GM12878 (cell line): ENCODE measurements around the gene SMARCAL1. TPM values are rescaled to one million over a fixed set of nuclear protein-coding genes. Genes with fewer than 3 reads are reported as not detected.

Experiments used
- ATAC-seq: fragments of 200-7000 bp; cut with Tn5 transposase; 3 replicates; pipeline ENCODE4 v1.9.1; 2020; ENCODE audit warnings: mild to moderate bottlenecking, moderate library complexity
- BruUV-seq: library from RNA; stranded (reverse); fragments of 400-500 nt; replicated peaks from 2 replicates; lab custom pipeline; 2021; lab: Mats Ljungman, UMichigan
- CTCF ChIA-PET: fragments of 300-600 bp; sonication (Branson Sonifier 250); formaldehyde crosslinking; extraction: SDS; loops from one replicate; lab custom pipeline; 2021; ENCODE audit warnings: inconsistent platforms; lab: Yijun Ruan, JAX
- POLR2A ChIA-PET: fragments of 350-600 bp; formaldehyde crosslinking; extraction: SDS; loops from one replicate; lab custom pipeline; 2021; ENCODE audit warnings: inconsistent platforms; lab: Charles Lee
- RAD21 ChIA-PET: fragments of 300-600 bp; sonication (Branson Sonifier 250); formaldehyde crosslinking; loops from one replicate; lab custom pipeline; 2023; ENCODE audit warnings: antibody characterized with exemption; ENCODE audit not compliant: unreplicated experiment; lab: Charles Lee
- SMC1A ChIA-PET: fragments of 300-600 bp; sonication (Branson Sonifier 250); formaldehyde crosslinking; loops from one replicate; lab custom pipeline; 2023; ENCODE audit not compliant: unreplicated experiment, uncharacterized antibody; lab: Charles Lee
- DNase-seq: peaks from one replicate; pipeline ENCODE4 v3.0.0-alpha.2; 2011; ENCODE audit warnings: low read depth, low spot score
- FAIRE-seq: peaks from 3 replicates; lab custom pipeline; 2011; peaks lifted over from hg19 to GRCh38; lab: Jason Lieb, UNC
- H2AFZ ChIP-seq: 2 replicates; pipeline ENCODE4 v1.6.0; 2011; ENCODE audit warnings: low read depth, low read length, control low read depth; ENCODE audit not compliant: control insufficient read depth
- H3K27ac ChIP-seq: 2 replicates; pipeline ENCODE4 v1.5.1; 2011; ENCODE audit warnings: control low read depth; ENCODE audit not compliant: control insufficient read depth, insufficient read depth
- H3K27me3 ChIP-seq, 2 experiments: replicated peaks in 1 of 2; 2 replicates each; pipeline versions ENCODE4 v1.6.0 to v1.6.1; 2011; ENCODE audit warnings: low read length in 1 of 2; ENCODE audit not compliant: control insufficient read depth in 2 of 2, insufficient read depth in 2 of 2
- H3K36me3 ChIP-seq, 2 experiments: 2 replicates each; pipeline ENCODE4 v1.5.1; 2011; ENCODE audit warnings: low read length in 1 of 2; ENCODE audit not compliant: control insufficient read depth in 2 of 2, insufficient read depth in 2 of 2
- H3K4me1 ChIP-seq: 2 replicates; pipeline ENCODE4 v1.6.1; 2011; ENCODE audit warnings: mild to moderate bottlenecking, low read length, moderate library complexity, mixed read lengths; ENCODE audit not compliant: control insufficient read depth, insufficient read depth
- H3K4me2 ChIP-seq: 2 replicates; pipeline ENCODE4 v1.6.0; 2011; ENCODE audit warnings: control low read depth; ENCODE audit not compliant: control insufficient read depth, insufficient read depth
- H3K4me3 ChIP-seq: fragments of 200-600 bp; sonication (generic); 2 replicates; pipeline ENCODE4 v1.5.1; 2016
- H3K79me2 ChIP-seq: 2 replicates; pipeline ENCODE4 v1.6.0; 2011; ENCODE audit warnings: low read length; ENCODE audit not compliant: control insufficient read depth, insufficient read depth
- H3K9ac ChIP-seq: 2 replicates; pipeline ENCODE4 v1.8.0; 2011; ENCODE audit warnings: low read length, control low read depth, mixed read lengths; ENCODE audit not compliant: control insufficient read depth, insufficient read depth
- H3K9me3 ChIP-seq: replicated peaks from 3 replicates; pipeline ENCODE4 v1.5.1; 2011; ENCODE audit warnings: mild to moderate bottlenecking, low read length; ENCODE audit not compliant: control insufficient read depth, insufficient read depth
- H4K20me1 ChIP-seq: 2 replicates; pipeline ENCODE4 v1.6.0; 2011; ENCODE audit not compliant: control insufficient read depth, insufficient read depth
- MXI1 ChIP-seq: fragments of 150-350 bp; IDR thresholded peaks from 2 replicates; pipeline ENCODE4 v1.6.1; 2011; ENCODE audit warnings: low read depth, mild to moderate bottlenecking, inconsistent platforms, low read length, improper control_type of control experiment
- WGBS: methylation state at CpG from one replicate; pipeline ENCODE4 v1.1.6; 2016; ENCODE audit warnings: low lambda C conversion rate; ENCODE audit not compliant: insufficient replicate concordance, insufficient coverage; ENCODE audit errors: missing lambda C conversion rate; 5-methylcytosine and 5-hydroxymethylcytosine counted together
- in situ Hi-C: fragments of 300-500 bp; cut with MboI; formaldehyde crosslinking; loops from 9 replicates; pipeline ENCODE4 v1.14.3; 2018; ENCODE audit warnings: mixed read lengths
- intact Hi-C: fragments of 100-400 bp; cut with micrococcal nuclease; formaldehyde crosslinking; loops from one replicate; pipeline ENCODE4 v1.14.2; 2022; ENCODE audit not compliant: unreplicated experiment
- polyA plus RNA-seq, 11 experiments: library from polyadenylated mRNA; depleted of rRNA in 4 of 11; unstranded in 6 of 11; stranded (reverse) in 5 of 11; fragments of >200 nt; fragmentation: Nextera tagmentation in 4 of 11; fragmentation: Illumina TruSeq in 1 of 11; extraction: Ambion mirVana in 4 of 11; extraction: Trizol in 1 of 11; gene quantifications; 1 replicate in 1 of 11; 2 replicates in 10 of 11; pipeline versions ENCODE4 v1.2.1 to v1.2.3, GENCODE V29; 2011 to 2016; ENCODE audit warnings: inconsistent platforms in 2 of 11, missing spikeins in 2 of 11, low read depth in 1 of 11
- total RNA-seq, 4 experiments: library from RNA; depleted of rRNA in 3 of 4; stranded (reverse); fragments of >200 nt in 3 of 4; fragmentation: Illumina TruSeq in 1 of 4; extraction: Trizol in 1 of 4; gene quantifications; 2 replicates each; pipeline versions ENCODE4 v1.2.1 to v1.2.3, GENCODE V29; 2013 to 2021
- TF ChIP-seq, protein P1 (sequence below): fragments of 450-650 bp; formaldehyde crosslinking; IDR thresholded peaks from 2 replicates; pipeline ENCODE4 v1.4.0; 2022; ENCODE audit warnings: mild to moderate bottlenecking, moderate library complexity

SMARCAL1 gene
- total and polyA plus RNA-seq, 10 of the 15 experiments (the other 5 are each of a cell fraction or from before 2014, with no cell fraction given): 10.8 to 32.9 (median 21.8) TPM

DNA sequence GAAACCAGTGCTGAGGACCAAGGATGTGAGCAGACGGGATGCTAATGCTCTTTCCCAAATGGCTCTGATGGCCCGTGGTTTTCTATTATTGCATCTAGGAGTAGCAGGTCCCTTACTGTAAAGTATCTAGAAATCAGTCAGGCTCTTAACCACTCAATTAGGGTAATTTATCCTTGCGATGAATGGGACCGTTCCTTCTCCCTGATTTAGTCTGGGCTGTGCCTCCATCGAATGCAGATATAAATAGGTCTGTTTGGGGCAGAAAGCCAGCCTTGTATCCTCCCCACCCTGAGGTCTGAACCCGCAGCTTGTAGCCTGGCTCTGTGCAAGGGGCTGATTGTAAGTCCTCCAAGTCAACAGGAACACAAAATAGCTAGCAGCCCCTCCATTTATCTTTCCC lies 9.5 kb upstream of the SMARCAL1 start:
- Histone ChIP-seq H3K4me2 (no peak overlapping the region), H3K36me3 (no peaks in the 10 kb centered on the region), H2AFZ (no peak overlapping the region), H3K79me2 (no peaks in the 10 kb centered on the region), H3K9me3 (no peaks in the 10 kb centered on the region), H3K27ac (no peak overlapping the region), H3K9ac (no peak overlapping the region), H4K20me1 (no peaks in the 10 kb centered on the region), H3K27me3 (no peaks in the 10 kb centered on the region; a peak in 1 of 4 replicates), H3K4me1 (no peaks in the 10 kb centered on the region), H3K4me3 (no peak overlapping the region)
- intact Hi-C loops: no loop called here
- ChIA-PET RAD21 (interaction anchor here (1.4 to 3.9 kb wide), 2 partner anchors 181 to 209 kb away, joined by 3 to 38 read pairs; no protein-coding TSS in a partner anchor), CTCF (interaction anchor here (0.8 to 13.3 kb wide), 13 partner anchors 13 to 292 kb away, joined by 3 to 116 read pairs (median 3); partner anchors contain the start of gene XRCC5), POLR2A (no interaction called here), SMC1A (interaction anchor here (0.8 to 10.3 kb wide), 5 partner anchors 9 to 295 kb away, joined by 3 to 84 read pairs (median 5); partner anchors contain the start of gene SMARCAL1)
- WGBS: 44% methylated on average over 6 of the region's 6 CpGs
- BruUV-seq: no TSS peak
- ATAC-seq (no peak), FAIRE-seq (no peak), DNase-seq (no peak)
- no peak for TF ChIP-seq MXI1
- TF ChIP-seq, protein P1, sequence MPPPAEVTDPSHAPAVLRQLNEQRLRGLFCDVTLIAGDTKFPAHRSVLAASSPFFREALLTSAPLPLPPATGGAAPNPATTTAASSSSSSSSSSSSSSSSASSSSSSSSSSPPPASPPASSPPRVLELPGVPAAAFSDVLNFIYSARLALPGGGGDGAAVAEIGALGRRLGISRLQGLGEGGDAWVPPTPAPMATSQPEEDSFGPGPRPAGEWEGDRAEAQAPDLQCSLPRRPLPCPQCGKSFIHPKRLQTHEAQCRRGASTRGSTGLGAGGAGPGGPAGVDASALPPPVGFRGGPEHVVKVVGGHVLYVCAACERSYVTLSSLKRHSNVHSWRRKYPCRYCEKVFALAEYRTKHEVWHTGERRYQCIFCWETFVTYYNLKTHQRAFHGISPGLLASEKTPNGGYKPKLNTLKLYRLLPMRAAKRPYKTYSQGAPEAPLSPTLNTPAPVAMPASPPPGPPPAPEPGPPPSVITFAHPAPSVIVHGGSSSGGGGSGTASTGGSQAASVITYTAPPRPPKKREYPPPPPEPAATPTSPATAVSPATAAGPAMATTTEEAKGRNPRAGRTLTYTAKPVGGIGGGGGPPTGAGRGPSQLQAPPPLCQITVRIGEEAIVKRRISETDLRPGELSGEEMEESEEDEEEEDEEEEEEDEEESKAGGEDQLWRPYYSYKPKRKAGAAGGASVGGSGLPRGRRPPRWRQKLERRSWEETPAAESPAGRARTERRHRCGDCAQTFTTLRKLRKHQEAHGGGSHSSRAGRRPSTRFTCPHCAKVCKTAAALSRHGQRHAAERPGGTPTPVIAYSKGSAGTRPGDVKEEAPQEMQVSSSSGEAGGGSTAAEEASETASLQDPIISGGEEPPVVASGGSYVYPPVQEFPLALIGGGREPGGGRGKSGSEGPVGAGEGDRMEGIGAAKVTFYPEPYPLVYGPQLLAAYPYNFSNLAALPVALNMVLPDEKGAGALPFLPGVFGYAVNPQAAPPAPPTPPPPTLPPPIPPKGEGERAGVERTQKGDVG: no peak
- in situ Hi-C loops: loop anchor here (10.0 kb wide), 1 partner anchor 188 kb away; no protein-coding TSS in a partner anchor
